Kidney capillary endothelial cell (primary cell): ENCODE measurements around the gene ATP2C2.
"Not testable (repeated sequence)": the region's sequence is repeated elsewhere in the genome, so short reads cannot be mapped to it uniquely, and the experiment has no call there.

ENCODE experiments used
- DNase-seq: peaks from one replicate; pipeline ENCODE4 v3.0.0-alpha.2; 2018; ENCODE audit warnings: low spot score

The ATP2C2 gene

DNA sequence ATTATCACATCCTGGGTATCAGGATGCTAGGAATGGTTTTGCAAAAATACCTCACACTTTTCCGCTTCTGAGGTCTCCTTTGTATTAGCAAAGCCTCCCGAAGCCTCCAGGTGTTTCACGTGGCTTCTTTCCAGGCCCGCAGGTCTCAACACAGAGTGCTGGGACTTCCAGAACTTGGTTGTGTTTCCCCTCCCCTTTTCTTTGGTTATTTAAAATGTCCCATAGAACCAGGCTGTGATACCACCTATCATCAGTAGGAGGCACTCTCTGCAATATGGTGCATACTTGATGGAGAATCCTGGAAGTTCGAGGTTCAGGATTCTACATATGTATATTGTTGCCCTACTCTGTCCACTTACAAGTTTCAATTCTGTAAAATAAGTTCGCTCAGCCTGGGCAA, 28.8 kb downstream of the ATP2C2 start:
- DNase-seq, result no peak

- no peak for DNase-seq
Measured at GRCh38 chr16:84398701-84399100, 30.4 kb downstream of the ATP2C2 start.

GRCh38 chr16:84399912-84400311, 31.6 kb downstream of the ATP2C2 start:
- DNase-seq, result not testable (repeated sequence)

- not testable (repeated sequence) for DNase-seq
Measured at GRCh38 chr16:84403435-84403834, 35.1 kb downstream of the ATP2C2 start.

DNA sequence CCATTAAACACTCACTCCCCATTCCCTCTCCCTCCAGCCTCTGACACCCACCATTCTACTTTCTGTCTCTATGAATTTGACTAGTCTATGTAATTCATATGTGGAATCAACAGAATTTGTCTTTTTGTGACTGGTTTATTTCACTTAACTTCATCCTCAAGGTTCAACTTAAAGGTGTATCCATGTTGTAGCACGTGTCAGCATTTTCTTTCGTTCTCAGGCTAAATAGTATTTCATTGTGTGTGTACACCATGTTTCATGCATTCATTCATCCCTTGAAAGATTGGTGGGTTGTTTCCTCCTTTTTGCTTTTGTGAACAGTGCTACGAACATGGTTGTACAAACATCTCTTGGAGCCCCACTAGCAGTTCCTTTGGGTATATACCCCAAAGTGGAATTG, 36.0 kb downstream of the ATP2C2 start:
- DNase-seq, result no peak

DNA sequence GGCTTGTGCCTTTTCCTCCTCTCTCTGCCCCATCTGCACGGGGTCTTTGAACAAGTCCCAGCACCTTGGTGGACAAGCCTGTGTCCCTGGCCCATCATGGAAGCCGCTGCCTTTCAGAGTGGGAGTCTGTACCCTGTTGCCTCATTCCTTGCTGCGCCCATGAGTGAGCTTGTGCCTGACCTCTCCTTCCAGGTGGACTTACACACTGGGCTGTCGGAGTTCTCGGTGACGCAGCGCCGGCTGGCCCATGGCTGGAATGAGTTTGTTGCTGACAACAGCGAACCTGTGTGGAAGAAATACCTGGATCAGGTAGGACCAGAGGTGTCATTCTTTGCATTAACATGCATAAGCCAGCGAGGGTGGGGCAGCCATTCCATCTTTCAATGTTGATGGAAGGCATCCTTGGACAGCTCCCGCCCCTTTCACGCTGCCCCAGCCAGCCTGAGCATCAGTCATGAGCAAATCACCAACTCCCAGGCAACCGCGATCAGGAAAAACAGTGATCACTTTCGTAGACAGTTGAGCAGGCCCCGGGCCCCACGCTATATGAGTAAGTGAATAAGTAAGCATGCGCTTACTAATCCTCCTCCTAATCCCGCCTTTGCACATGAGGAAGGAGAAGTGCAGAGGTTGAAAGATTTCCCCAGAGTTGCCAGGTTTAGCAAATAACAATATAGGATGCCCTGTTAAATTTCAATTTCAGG, 36.8 kb downstream of the ATP2C2 start:
- DNase-seq, result no peak

GRCh38 chr16:84406006-84406963, 37.9 kb downstream of the ATP2C2 start:
- DNase-seq, result no peak

GRCh38 chr16:84407588-84408313, 39.4 kb downstream of the ATP2C2 start:
- DNase-seq, result no peak

DNA sequence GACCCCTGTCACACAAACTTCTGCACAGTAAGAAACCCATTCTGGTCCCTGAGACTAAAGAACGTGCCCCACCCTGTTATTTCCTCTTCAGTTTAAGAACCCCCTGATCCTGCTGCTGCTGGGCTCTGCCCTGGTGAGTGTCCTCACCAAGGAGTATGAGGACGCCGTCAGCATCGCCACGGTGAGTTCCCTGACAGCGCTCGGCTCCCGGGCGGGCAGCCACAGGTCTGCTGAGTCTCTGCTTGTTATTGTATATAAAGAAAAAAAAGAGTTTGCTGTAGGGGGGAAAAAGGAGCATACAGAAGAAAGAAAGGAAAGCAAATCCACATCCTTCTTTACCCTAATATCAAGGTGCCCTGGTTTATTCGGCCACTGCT, 40.0 kb downstream of the ATP2C2 start:
- DNase-seq, result no peak

GRCh38 chr16:84408856-84409255, 40.5 kb downstream of the ATP2C2 start:
- DNase-seq, result peak; percentile 37

GRCh38 chr16:84410361-84411138, 42.2 kb downstream of the ATP2C2 start:
- no peak for DNase-seq

DNA sequence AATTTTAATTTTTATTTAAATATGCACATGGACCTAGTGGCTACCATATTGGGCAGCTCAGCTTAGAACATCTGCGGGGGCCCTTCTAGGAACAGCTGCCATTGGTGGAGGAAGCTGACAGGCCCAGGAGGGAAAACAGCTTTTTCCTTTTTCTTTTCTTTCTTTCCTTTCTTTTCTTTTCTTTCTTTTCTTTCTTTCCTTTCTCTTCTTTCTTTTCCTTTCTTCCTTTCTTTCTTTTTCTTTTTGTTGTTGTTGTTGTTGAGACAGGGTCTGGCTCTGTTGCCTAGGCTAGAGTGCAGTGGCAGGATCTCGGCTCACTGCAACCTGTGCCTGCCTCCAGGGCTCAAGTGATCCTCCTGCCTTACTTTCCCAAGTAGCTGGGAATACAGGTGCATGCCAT, 43.4 kb downstream of the ATP2C2 start:
- no peak for DNase-seq

DNA sequence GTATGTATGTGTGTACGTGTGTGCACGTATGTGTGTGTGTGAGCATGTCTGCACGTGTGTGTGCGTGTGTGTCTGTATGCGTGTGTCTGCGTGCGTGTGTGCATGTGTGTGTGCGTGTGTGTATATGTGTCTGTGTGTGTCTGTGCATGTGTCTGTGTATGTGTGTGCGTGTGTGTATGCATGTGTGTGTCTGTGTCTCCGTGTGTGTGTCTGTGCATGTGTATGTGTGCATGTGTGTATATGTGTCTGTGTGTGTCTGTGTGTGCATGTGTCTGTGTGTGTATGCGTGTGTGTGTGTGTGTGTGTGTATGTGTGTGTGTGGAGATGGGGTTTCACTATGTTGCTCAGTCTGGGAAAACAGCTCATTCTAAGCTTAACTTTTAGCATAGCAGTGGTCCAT, 43.9 kb downstream of the ATP2C2 start:
- DNase-seq, result no peak

- no peak for DNase-seq
Measured at GRCh38 chr16:84413244-84414004, 45.1 kb downstream of the ATP2C2 start.

DNA sequence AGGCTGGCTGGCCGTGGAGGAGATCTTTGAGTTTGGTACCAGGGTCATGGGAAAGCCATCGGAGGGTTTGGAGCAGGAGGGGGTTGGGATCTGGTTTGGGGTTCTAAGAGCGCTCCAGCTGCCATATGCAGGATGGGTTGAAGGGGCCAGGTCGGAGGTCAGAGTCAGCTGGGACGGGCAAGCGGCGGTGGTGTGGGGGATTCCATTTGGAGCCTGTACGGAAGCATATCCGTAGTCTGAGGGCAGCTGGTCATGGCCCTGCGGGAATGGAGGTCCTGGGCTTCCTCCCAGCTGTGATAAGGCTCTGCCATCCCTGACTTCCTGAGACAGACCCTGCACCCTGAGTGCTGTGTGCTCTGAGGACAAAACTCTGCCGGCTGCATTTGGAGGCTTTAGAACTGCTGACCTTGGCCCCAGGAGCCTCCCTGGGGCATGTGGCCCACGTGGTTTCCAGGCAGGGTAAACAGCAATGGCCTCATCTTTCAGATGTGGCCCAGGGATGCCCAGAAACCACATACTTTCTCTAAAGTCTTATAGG, 46.5 kb downstream of the ATP2C2 start:
- no peak for DNase-seq

- DNase-seq, result no peak
Measured at GRCh38 chr16:84416407-84417321, 48.3 kb downstream of the ATP2C2 start.

DNA sequence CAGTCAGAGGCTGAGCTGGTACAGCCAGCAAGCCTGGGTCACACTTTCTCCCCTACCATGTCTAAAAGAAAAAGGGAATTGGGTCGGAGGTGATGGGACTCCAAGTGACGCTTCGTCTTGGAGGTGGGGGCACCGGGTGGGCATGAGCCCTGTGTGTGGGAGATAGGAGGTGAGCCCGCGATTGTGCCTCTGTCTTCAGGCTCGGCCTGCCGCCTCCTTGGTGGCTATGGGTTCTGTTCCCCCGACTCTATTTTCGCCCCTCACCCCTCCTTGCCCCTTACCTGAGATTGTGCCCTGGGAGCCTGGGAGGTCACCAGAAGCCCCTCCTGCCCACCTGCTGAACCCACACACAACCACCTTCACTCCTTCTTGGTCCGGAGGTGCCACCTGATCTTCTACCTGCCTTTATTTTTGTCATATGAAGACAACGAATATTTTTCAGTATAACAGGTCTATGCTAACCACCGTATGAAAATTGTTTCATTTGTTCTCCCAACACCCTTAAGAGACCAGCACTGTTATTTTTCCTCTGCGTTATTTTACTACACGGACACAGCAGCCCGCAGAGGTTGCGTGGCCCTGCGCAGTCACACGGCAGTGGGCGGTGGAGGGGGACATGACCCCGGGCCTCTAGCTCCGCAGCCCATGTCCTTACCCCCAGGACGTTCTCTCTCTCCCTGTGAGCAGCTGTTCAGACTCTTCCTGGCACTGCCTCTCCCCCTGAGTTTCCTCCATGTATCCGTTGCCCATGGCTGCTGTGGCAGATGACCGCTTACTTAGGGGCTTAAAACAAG, 49.9 kb downstream of the ATP2C2 start:
- no peak for DNase-seq

DNA sequence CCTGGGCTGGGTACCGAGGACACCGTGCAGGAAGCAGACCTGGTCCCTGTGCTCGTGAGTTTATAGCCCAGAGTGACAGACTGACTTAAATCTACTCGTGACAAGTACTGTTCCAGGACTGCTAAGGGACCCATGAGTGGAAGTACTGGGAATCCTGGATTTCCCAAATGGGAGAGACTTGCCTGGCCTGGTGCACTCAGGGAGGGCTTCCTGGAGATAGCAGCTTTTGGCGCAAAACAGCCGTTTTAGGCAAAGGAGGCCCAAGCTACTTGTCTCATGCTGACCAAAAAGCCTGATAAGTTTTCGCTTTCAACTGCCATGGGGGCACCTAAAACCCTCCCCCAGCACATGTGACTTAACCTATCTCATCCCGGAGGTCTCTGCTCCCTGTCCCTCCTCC, 51.4 kb downstream of the ATP2C2 start:
- DNase-seq, result no peak

GRCh38 chr16:84420556-84420955, 52.2 kb downstream of the ATP2C2 start:
- not testable (repeated sequence) for DNase-seq
